SIG-M5 treated with dmso at 0.1 percent for 504 hours (cell line): ENCODE data around the gene KDM5B.
"Not testable (repeated sequence)": the region's sequence is repeated elsewhere in the genome, so short reads cannot be mapped to it uniquely, and the experiment has no call there.

ENCODE experiments used
- DNase-seq: peaks from one replicate; lab custom pipeline; 2025; ENCODE audit not compliant: unreplicated experiment; lab: John Stamatoyannopoulos, UW

The KDM5B gene

GRCh38 chr1:202807926-202808757 lies at the start of gene KDM5B:
TSS of gene KDM5B (minus strand) at chr1:202808421. CDS start at chr1:202808305, 116 bp downstream.
- peak; percentile 72 for DNase-seq

DNA sequence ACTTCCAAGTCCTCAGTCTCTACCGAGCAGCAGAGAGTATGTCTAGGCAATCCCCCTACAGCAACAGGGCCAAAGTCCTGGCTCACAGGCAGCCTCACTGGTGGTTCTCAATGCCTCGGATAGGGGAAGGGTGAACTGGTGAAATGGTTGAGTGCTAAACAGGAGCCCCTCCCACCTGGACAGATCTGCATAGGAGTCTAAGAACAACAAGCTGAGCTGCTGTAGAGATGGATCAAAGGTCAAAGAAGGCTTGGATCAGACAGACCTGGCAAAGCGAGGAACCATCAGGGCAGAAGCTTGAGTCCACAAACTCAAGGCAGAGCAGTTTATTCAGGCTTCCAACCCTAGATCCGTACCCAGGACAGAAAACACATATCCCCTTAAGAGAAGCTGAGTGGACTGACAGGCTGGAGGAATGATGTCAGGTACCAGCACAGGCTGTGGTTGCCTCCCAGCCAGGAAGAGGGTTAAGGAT lies 49.0 kb upstream of the KDM5B start:
- DNase-seq = no peak

- peak; percentile 71 for DNase-seq
These were observed 47.8 kb upstream of the KDM5B start for GRCh38 chr1:202856014-202856413.

DNA sequence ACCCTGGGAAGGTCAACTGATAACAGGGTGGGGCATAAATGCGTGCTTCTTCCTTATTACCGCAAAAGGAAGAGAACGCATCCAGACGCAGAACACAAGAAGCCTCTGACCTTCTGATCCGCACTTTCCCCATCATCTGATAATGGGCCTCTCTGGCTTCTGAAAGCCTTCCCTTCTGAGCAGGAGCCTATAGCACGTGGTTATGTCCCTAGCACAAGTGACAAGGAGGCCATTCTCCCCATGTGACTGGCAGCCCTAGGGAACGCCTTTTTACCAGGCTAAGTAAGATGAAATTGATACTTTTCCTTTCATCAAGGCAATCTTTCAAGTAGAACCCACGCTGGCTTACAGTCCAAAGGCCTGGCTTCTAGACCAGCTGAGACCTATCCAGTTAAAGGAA lies 46.6 kb upstream of the KDM5B start:
- DNase-seq = no peak

DNA sequence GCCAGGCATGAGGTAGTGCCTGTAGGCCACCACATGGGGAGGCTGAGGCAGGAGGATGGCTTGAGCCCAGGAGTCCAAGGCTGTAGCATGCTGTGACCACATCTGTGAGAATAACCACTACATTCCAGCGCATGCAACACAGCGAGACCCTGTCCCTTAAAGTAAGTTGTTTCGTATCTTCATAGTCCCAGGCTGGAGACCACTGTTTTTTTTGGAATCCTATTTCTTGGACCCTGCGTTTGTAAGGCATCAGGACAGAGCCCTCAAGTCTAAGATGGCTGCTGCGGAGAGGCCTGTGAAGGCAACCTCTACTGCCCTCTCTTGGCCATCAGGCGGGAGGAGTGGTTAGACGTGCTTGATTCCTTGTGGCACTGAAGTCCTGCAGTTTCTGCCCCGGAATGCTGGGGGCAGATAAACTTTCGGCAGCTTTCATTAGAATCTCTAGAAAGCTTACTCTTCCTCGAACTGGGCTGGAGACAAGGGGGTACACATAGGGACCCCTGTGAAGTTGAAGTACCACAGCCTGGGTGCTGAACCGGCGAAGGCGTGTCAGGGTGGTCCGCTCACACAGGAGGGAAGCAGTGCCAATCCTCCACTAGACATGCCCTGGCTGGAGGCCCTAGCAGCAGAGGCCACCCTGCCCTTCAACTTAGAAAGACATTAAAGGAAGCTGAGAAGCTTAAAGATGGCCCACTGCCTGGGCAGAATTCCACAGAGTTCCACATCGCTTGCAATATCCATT lies 44.1 kb upstream of the KDM5B start:
- DNase-seq = peak; percentile 57

DNA sequence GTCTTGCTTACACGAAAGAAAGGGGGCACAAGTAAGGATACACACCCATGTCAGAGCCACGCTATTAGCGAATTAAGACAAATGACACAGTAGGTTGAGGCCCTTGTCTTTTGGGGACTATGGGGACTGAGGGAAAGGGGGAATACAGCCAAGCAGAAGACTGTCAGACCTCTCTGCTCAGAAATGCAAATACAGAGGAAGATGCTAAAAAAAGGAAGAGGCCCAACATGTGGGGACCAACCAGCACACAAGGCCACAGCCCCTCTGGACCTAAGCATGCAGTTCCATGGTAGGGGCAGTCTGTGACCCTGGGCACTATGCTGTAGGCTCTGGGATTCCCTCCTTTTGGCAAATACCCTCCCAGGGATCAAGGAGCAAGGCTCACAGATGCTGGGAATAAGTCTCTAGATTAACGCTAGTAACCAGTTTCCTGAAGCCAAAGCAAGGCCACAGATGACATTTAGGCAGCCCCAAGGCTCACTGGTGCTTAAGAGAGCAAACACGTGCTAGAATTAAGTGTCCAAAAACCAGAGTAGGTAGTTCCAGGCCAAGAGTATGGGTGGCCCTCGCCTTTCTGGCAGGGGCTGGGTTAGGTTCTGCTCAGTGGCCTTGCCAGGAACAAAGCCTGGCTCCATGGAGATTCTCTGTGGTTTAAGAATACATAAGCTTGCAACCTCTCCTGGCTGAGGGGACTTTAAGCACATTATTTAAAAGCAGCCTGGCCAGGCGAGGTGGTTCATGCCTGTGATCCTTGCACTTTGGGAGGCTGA lies 42.6 kb upstream of the KDM5B start:
- no peak for DNase-seq

DNA sequence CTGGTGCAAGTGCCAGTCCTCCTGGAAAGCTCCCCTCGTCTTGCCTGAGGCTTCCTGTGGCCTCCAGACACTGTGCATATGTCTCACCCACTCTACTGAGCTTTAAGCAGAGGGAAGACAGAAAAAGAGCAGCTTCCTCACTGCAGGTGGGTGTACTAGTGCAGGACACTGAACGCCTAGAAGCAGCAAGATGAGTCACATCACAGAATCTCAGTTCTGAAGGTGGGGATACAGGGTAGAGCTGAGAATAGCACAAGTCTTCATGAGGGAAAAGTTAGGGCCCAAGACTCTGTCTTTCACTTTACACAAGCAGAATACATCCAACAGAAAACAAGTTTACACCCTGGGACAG lies 39.9 kb upstream of the KDM5B start:
- no peak for DNase-seq

DNA sequence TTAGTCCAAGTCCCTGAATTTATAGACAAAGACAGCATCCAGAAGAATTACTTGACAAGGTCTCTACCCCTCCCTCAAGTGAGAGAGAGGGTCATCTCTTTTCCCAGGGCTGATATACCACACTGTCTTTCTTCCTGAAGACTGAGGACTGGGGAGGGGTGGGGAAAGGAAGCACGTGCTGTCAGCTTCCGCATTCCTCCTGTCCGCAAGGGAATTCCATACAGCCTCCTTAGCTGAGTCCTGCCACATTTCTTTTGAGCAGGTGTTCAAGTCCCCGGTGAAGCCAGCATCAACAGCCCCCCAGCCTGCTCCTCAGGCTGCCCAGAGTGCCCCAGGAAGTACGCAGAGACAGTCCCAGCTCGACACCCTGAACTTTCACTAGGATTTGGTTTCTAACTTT lies 36.7 kb upstream of the KDM5B start:
- no peak for DNase-seq

DNA sequence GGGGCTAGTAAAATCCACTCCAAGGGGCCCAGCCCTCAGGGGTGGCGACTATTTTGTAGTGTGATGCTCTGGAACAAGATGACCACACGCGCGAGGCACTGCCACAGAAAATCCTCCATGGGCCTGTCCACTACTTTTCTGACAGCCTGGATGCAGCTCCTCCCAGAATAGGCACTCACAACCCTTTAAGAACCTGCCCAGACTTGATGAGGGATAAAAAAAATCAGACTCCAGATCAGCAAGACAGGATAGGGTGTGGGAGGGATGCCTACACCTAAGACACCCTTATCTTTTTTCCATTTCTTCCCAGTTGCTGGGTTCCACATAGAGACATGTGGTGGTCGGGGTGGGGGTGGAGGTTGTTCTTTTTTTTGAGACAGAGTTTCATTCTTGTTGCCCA lies 36.0 kb upstream of the KDM5B start:
- DNase-seq = no peak

GRCh38 chr1:202843081-202843480 lies 34.9 kb upstream of the KDM5B start:
- DNase-seq = no peak

DNA sequence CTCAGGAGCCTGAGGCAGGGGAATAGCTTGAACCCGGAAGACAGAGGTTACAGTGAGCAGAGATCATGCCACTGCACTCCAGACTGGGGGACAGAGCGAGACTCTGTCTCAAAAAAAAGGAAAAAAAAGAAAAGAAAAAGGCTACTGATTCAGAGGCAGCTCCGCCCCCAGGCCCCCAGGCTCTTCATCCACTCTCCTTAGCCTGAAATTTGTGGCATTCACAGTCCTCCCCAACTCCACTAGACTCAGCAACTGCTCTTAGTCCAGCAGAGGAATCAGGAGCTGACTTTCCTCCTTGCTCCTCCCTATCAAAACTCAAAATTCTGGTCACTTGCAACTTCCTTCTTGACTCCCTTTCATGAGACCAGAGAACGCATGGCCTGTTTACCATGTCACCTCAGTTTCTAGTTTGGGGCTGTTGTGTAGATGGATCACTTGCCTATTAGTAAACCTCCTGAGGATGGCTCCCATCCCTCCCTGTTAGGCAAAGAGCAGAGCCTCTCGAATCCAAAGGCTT lies 29.6 kb upstream of the KDM5B start:
- DNase-seq = no peak

GRCh38 chr1:202836623-202837403 lies 28.6 kb upstream of the KDM5B start:
- peak; percentile 49 for DNase-seq

DNA sequence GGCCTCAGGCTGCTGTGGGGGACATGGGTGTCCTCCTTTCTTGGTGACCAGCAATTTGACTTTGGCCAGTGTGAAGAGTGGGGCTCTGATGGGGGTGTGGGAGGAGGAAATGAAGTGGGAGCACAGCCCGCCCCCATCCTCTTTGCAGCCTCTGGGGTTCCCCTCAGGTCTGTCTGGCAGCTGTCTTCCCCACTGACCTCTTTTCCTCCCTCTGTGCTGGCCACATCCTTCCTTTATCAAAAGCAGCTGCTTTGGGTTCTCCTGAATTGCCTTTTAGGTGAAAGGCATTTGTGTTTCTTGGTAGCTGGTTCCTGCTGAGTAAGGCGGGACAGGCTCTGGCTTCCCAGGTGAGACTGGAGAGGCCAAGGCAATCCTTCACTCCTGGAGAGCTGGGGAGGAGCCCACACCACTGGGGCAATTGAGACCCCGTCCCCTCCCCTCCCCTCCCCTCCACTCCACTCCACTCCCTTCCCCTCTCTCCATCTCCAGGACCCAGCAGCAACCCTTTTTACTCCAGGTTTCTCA lies 27.4 kb upstream of the KDM5B start:
- DNase-seq = no peak

GRCh38 chr1:202834771-202835547 lies 26.7 kb upstream of the KDM5B start:
- DNase-seq = no peak

GRCh38 chr1:202831906-202832305 lies 23.7 kb upstream of the KDM5B start:
- no peak for DNase-seq

DNA sequence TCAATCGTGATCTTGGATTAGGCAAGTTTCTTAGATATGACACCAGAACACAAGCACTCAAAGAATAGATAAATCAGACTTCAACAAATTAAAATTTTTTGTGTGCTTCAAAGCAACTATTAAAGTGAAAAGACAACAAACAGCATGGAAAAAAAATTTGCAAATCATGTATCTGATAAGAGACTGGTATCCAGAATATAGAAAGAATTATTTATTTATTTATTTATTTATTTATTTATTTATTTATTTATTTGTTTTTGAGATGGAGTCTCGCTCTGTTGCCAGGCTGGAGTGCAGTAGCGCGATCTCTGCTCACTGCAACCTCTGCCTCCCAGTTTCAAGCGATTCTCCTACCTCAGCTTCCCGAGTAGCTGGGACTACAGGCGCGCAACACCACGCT lies 21.0 kb upstream of the KDM5B start:
- DNase-seq = not testable (repeated sequence)

- DNase-seq = no peak
These were observed 17.5 kb upstream of the KDM5B start for GRCh38 chr1:202825748-202826147.

- DNase-seq = no peak
These were observed 13.2 kb upstream of the KDM5B start for GRCh38 chr1:202821467-202821866.

DNA sequence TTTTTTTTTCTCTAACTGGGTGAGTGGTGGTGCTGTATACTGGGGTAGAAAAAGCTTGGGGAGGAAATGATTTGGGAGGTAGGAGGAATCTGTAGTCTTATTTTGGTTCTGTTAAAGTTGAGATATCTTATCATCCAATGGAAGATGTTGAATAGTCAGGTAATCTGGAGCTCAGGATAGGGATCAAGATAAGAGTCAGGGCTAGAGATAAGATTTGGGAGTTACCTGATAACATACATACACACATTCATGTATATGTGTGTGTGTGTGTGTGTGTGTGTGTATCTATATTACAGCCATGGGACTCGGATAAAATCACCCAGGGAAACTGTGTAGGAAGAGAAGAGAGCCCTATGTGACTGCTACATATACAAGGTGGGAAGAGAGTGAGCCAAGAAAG lies 10.6 kb upstream of the KDM5B start:
- DNase-seq = no peak

GRCh38 chr1:202815120-202815519 lies 6.9 kb upstream of the KDM5B start:
- DNase-seq = no peak
